Natural killer cell (primary cell): ENCODE results near the gene NDUFC2. TPM values are rescaled to one million over a fixed set of nuclear protein-coding genes. Genes with fewer than 3 reads are reported as not detected.

Source experiments
- ATAC-seq, 3 donors: fragments of 150-1000 bp in 2 of 3; fragments of 200-7000 bp in 1 of 3; cut with Tn5 transposase; 1 replicate in 1 of 3; 2 replicates in 2 of 3; pipeline ENCODE4 v1.10.0; 2021; ENCODE audit warnings: mild to moderate bottlenecking in 2 of 3, moderate library complexity in 2 of 3
- DNase-seq, 2 donors: peaks; one replicate each; pipeline versions ENCODE4 v3.0.0 to v3.0.0-alpha.2; 2013 to 2021; ENCODE audit warnings: mixed read lengths in 1 of 2
- H3K27ac ChIP-seq: one replicate; pipeline ENCODE4 v1.5.1; 2013; ENCODE audit warnings: mild to moderate bottlenecking, low read length
- H3K27me3 ChIP-seq: one replicate; pipeline ENCODE4 v1.6.1; 2013; ENCODE audit warnings: low read length; ENCODE audit not compliant: control insufficient read depth, insufficient read depth
- H3K36me3 ChIP-seq: one replicate; pipeline ENCODE4 v1.6.1; 2013; ENCODE audit warnings: low read length; ENCODE audit not compliant: control insufficient read depth, insufficient read depth
- H3K4me1 ChIP-seq: one replicate; pipeline ENCODE4 v1.6.1; 2013; ENCODE audit warnings: low read length; ENCODE audit not compliant: control insufficient read depth, insufficient read depth
- H3K4me3 ChIP-seq: one replicate; pipeline ENCODE4 v1.5.1; 2013; ENCODE audit warnings: low read length
- H3K9me3 ChIP-seq: one replicate; pipeline ENCODE4 v1.6.1; 2013; ENCODE audit warnings: low read length; ENCODE audit not compliant: control insufficient read depth, insufficient read depth
- H3K27ac Mint-ChIP-seq, 2 donors: one replicate each; pipeline ENCODE4 v1.8.0; 2022; ENCODE audit warnings: mild to moderate bottlenecking in 2 of 2, mixed read lengths in 2 of 2, moderate library complexity in 1 of 2
- H3K27me3 Mint-ChIP-seq, 2 donors: one replicate each; pipeline ENCODE4 v1.8.0; 2022; ENCODE audit warnings: low read depth in 2 of 2, mixed read lengths in 2 of 2
- H3K36me3 Mint-ChIP-seq: one replicate; pipeline ENCODE4 v1.8.0; 2022; ENCODE audit warnings: mixed read lengths
- H3K4me1 Mint-ChIP-seq, 2 donors: one replicate each; pipeline ENCODE4 v1.8.0; 2022; ENCODE audit warnings: mixed read lengths in 2 of 2
- H3K4me3 Mint-ChIP-seq: one replicate; pipeline ENCODE4 v1.8.0; 2022; ENCODE audit warnings: mild to moderate bottlenecking, moderate library complexity, mixed read lengths
- H3K9me3 Mint-ChIP-seq, 2 donors: one replicate each; pipeline ENCODE4 v1.8.0; 2022; ENCODE audit warnings: mixed read lengths in 2 of 2
- CTCF ChIP-seq: fragments of 200-600 bp; IDR thresholded peaks from one replicate; pipeline ENCODE4 v1.8.0; 2022; ENCODE audit warnings: antibody characterized with exemption
- WGBS: methylation state at CpG from one replicate; pipeline ENCODE4 v1.1.7; 2013; ENCODE audit warnings: missing lambda C conversion rate; ENCODE audit not compliant: insufficient coverage; 5-methylcytosine and 5-hydroxymethylcytosine counted together
- intact Hi-C: fragments of 100-400 bp; cut with micrococcal nuclease; formaldehyde crosslinking; loops from one replicate; pipeline ENCODE4 v1.14.2; 2022
- total RNA-seq, 4 donors: library from RNA; stranded (reverse); fragments of 120-200 nt in 1 of 4; gene quantifications; one replicate each; pipeline versions ENCODE4 v1.2.3 to v1.2.4, GENCODE V29; 2013 to 2022

The NDUFC2 gene
- total RNA-seq, 3 donors from 2014 or later (not counting 1 experiment from before 2014, with no cell fraction given) = 51.8 to 75.4 (median 60.2) TPM

DNA sequence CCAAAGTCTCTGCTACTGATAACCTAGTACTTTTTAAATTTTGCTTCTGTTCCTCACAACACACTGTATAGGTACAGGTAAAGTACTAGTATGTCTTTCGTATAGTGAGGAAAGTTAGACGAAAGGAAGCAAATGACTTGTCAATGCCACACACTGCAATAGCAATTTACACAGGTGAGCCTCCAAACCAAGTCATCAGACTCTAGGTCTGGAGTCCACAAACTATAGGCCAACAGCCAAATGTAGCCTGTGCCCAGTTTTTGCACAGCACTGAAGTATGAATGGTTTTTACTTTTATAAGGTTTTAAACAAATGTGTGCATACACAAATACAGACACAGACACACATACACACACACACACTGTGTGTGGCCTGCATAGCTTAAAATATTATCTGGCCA lies 31.6 kb upstream of the NDUFC2 start:
- H3K27ac Mint-ChIP-seq = no peak overlapping the region
- H3K4me1 ChIP-seq = no peaks in the 10 kb centered on the region
- no peak for ATAC-seq
- TF ChIP-seq CTCF = no peak
- 100% methylated on average over 2 of the region's 2 CpGs for WGBS
- intact Hi-C loops = no loop called here
- H3K4me3 Mint-ChIP-seq = no peak overlapping the region
- peaks cover 9% of the 10 kb centered on the region for H3K36me3 Mint-ChIP-seq
- H3K27me3 Mint-ChIP-seq = no peaks in the 10 kb centered on the region
- no peak overlapping the region for H3K27ac ChIP-seq
- H3K36me3 ChIP-seq = peaks cover 9% of the 10 kb centered on the region
- no peak overlapping the region for H3K4me3 ChIP-seq
- no peaks in the 10 kb centered on the region for H3K9me3 ChIP-seq
- no peak for DNase-seq
- no peaks in the 10 kb centered on the region for H3K4me1 Mint-ChIP-seq
- H3K27me3 ChIP-seq = no peaks in the 10 kb centered on the region
- no peaks in the 10 kb centered on the region for H3K9me3 Mint-ChIP-seq

GRCh38 chr11:78110830-78111229 lies 31.2 kb upstream of the NDUFC2 start:
- no peak overlapping the region for H3K4me3 Mint-ChIP-seq
- H3K4me3 ChIP-seq = no peak overlapping the region
- H3K27ac ChIP-seq = no peak overlapping the region
- DNase-seq (no peak), ATAC-seq (no peak)
- TF ChIP-seq CTCF = no peak
- H3K9me3 Mint-ChIP-seq = no peaks in the 10 kb centered on the region
- no peaks in the 10 kb centered on the region for H3K4me1 Mint-ChIP-seq
- H3K4me1 ChIP-seq = no peaks in the 10 kb centered on the region
- H3K36me3 Mint-ChIP-seq = peaks cover 9% of the 10 kb centered on the region
- H3K36me3 ChIP-seq = peaks cover 9% of the 10 kb centered on the region
- H3K9me3 ChIP-seq = no peaks in the 10 kb centered on the region
- no peak overlapping the region for H3K27ac Mint-ChIP-seq
- no peaks in the 10 kb centered on the region for H3K27me3 Mint-ChIP-seq
- 100% methylated on average over 2 of the region's 2 CpGs for WGBS
- H3K27me3 ChIP-seq = no peaks in the 10 kb centered on the region
- intact Hi-C loops = no loop called here

GRCh38 chr11:78110351-78110750 lies 30.7 kb upstream of the NDUFC2 start:
- intact Hi-C loops = no loop called here
- Histone ChIP-seq H3K36me3 (peaks cover 9% of the 10 kb centered on the region), H3K9me3 (no peaks in the 10 kb centered on the region), H3K4me3 (no peak overlapping the region), H3K27ac (no peak overlapping the region), H3K27me3 (no peaks in the 10 kb centered on the region), H3K4me1 (no peaks in the 10 kb centered on the region)
- ATAC-seq = no peak
- WGBS = 96% methylated on average over 5 of the region's 5 CpGs
- TF ChIP-seq CTCF = no peak
- Mint-ChIP-seq H3K4me3 (no peak overlapping the region), H3K27ac (no peak overlapping the region), H3K36me3 (peaks cover 9% of the 10 kb centered on the region), H3K27me3 (no peaks in the 10 kb centered on the region), H3K4me1 (no peaks in the 10 kb centered on the region), H3K9me3 (no peaks in the 10 kb centered on the region)
- DNase-seq = no peak
